Measurements from ENCODE around the gene UNK.

- TF ChIP-seq EZH2 (IDR thresholded peaks at IDR 0.05; ENCODE audit: insufficient read depth, low read length) (no peak), CTCF (IDR thresholded peaks at IDR 0.05; ENCODE audit: insufficient read depth, low read depth, low read length) (no peak)
Measured at GRCh38 chr17:75765981-75766380, 18.6 kb upstream of the UNK start.

Data from astrocyte (in vitro differentiated cells and primary cell).